H1 (cell line): ENCODE data around the gene CFAP97D1. TPM values are rescaled to one million over a fixed set of nuclear protein-coding genes. Genes with fewer than 3 reads are reported as not detected.

Experiments
- CTCF ChIA-PET: fragments of 300-600 bp; sonication (Branson Sonifier 250); formaldehyde crosslinking; loops from one replicate; lab custom pipeline; 2021; ENCODE audit not compliant: partially characterized antibody; lab: Charles Lee
- POLR2A ChIA-PET: fragments of 300-600 bp; sonication (Branson Sonifier 250); formaldehyde crosslinking; loops from one replicate; lab custom pipeline; 2021; ENCODE audit warnings: inconsistent platforms; ENCODE audit not compliant: partially characterized antibody; lab: Charles Lee
- DNase-seq, 2 experiments: peaks; one replicate each; pipeline versions ENCODE4 v3.0.0 to v3.0.0-alpha.2; 2010 to 2022; ENCODE audit warnings: low spot score in 2 of 2, low read depth in 1 of 2, mixed read lengths in 1 of 2
- FAIRE-seq: peaks from 2 replicates; lab custom pipeline; 2011; peaks lifted over from hg19 to GRCh38; lab: Jason Lieb, UNC
- H2AFZ ChIP-seq: 2 replicates; pipeline ENCODE4 v1.8.1; 2012; ENCODE audit warnings: low read length, inconsistent platforms
- H2AK5ac ChIP-seq: 2 replicates; pipeline ENCODE4 v1.6.1; 2013; ENCODE audit warnings: low read depth, low read length
- H2BK120ac ChIP-seq: replicated peaks from 2 replicates; pipeline ENCODE3; 2013; ENCODE audit warnings: low read depth, low read length, inconsistent platforms
- H2BK12ac ChIP-seq: 2 replicates; pipeline ENCODE4 v1.6.1; 2013; ENCODE audit warnings: low read depth, low read length
- H2BK15ac ChIP-seq: 2 replicates; pipeline ENCODE4 v1.6.1; 2013; ENCODE audit warnings: low read length
- H2BK20ac ChIP-seq: 2 replicates; pipeline ENCODE4 v1.6.1; 2013; ENCODE audit warnings: low read length
- H2BK5ac ChIP-seq: 2 replicates; pipeline ENCODE4 v1.6.1; 2013; ENCODE audit warnings: low read depth, low read length
- H3K14ac ChIP-seq: 2 replicates; pipeline ENCODE4 v1.6.1; 2013; ENCODE audit warnings: inconsistent platforms; ENCODE audit not compliant: insufficient read length
- H3K18ac ChIP-seq: 2 replicates; pipeline ENCODE4 v1.6.1; 2013; ENCODE audit warnings: low read length; ENCODE audit errors: extremely low read depth
- H3K23ac ChIP-seq: 2 replicates; pipeline ENCODE4 v1.6.1; 2013; ENCODE audit warnings: inconsistent platforms; ENCODE audit not compliant: insufficient read length
- H3K23me2 ChIP-seq: 2 replicates; pipeline ENCODE4 v1.6.1; 2013; ENCODE audit warnings: low read depth, low read length
- H3K27ac ChIP-seq: 2 replicates; pipeline ENCODE4 v1.6.1; 2011; ENCODE audit warnings: low read depth, low read length, inconsistent platforms
- H3K27me3 ChIP-seq, 4 experiments: replicated peaks in 1 of 4; 1 replicate in 1 of 4; 2 replicates in 3 of 4; pipeline versions ENCODE4 v1.6.1 to v1.8.1; 2011 to 2013; ENCODE audit warnings: low read length in 3 of 4, mild to moderate bottlenecking in 3 of 4, inconsistent platforms in 2 of 4, mixed read lengths in 2 of 4, moderate library complexity in 1 of 4; ENCODE audit not compliant: control insufficient read depth in 3 of 4, insufficient read depth in 3 of 4; ENCODE audit errors: extremely low read depth in 1 of 4
- H3K36me3 ChIP-seq, 4 experiments: 2 replicates each; pipeline versions ENCODE4 v1.6.1 to v1.8.1; 2011 to 2013; ENCODE audit warnings: mild to moderate bottlenecking in 4 of 4, low read length in 3 of 4, moderate library complexity in 2 of 4, control low read depth in 1 of 4, inconsistent platforms in 1 of 4; ENCODE audit not compliant: insufficient read depth in 4 of 4, control insufficient read depth in 2 of 4
- H3K4ac ChIP-seq: replicated peaks from 2 replicates; pipeline ENCODE3; 2013; ENCODE audit warnings: low read length, low read depth, mixed read lengths, inconsistent platforms; ENCODE audit not compliant: insufficient read length
- H3K4me1 ChIP-seq, 4 experiments: replicated peaks in 1 of 4; 1 replicate in 1 of 4; 2 replicates in 3 of 4; pipeline versions ENCODE4 v1.6.1 to v1.8.1; 2011 to 2013; ENCODE audit warnings: low read length in 3 of 4, inconsistent platforms in 2 of 4, mixed read lengths in 1 of 4; ENCODE audit not compliant: insufficient read depth in 4 of 4, control insufficient read depth in 3 of 4
- H3K4me2 ChIP-seq, 2 experiments: 2 replicates each; pipeline versions ENCODE4 v1.6.1 to v1.8.1; 2011 to 2013; ENCODE audit warnings: low read depth in 2 of 2, low read length in 2 of 2, control low read depth in 1 of 2, inconsistent platforms in 1 of 2, mild to moderate bottlenecking in 1 of 2; ENCODE audit not compliant: insufficient read depth in 1 of 2
- H3K4me3 ChIP-seq, 4 experiments: fragments of 200-600, 300-600 bp in 1 of 4; sonication (generic), shearing (Covaris generic), sonication (Bioruptor Twin) in 1 of 4; 2 replicates each; pipeline versions ENCODE4 v1.5.1 to v1.8.1; 2011 to 2016; ENCODE audit warnings: low read length in 4 of 4, low read depth in 3 of 4, control low read depth in 2 of 4, inconsistent platforms in 2 of 4, mild to moderate bottlenecking in 2 of 4, mixed read lengths in 1 of 4, moderate library complexity in 1 of 4; ENCODE audit not compliant: insufficient read depth in 2 of 4; ENCODE audit errors: extremely low read depth in 1 of 4
- H3K56ac ChIP-seq: replicated peaks from 2 replicates; pipeline ENCODE3; 2013; ENCODE audit warnings: low read depth, mild to moderate bottlenecking, mixed read lengths, low read length, inconsistent platforms; ENCODE audit not compliant: insufficient read length
- H3K79me1 ChIP-seq: 2 replicates; pipeline ENCODE4 v1.6.1; 2013; ENCODE audit warnings: low read depth, low read length, control low read depth
- H3K79me2 ChIP-seq, 2 experiments: 2 replicates each; pipeline versions ENCODE4 v1.6.1 to v1.8.1; 2012 to 2013; ENCODE audit warnings: low read length in 2 of 2, mild to moderate bottlenecking in 2 of 2, inconsistent platforms in 1 of 2; ENCODE audit not compliant: insufficient read depth in 2 of 2, control insufficient read depth in 1 of 2
- H3K9ac ChIP-seq, 4 experiments: replicated peaks in 1 of 4; 1 replicate in 1 of 4; 2 replicates in 3 of 4; pipeline versions ENCODE4 v1.6.1 to v1.8.1; 2011 to 2013; ENCODE audit warnings: low read depth in 3 of 4, low read length in 3 of 4, control low read depth in 2 of 4, mild to moderate bottlenecking in 2 of 4, moderate library complexity in 2 of 4, inconsistent platforms in 1 of 4; ENCODE audit errors: extremely low read depth in 1 of 4
- H3K9me3 ChIP-seq, 2 experiments: 2 replicates each; pipeline versions ENCODE4 v1.6.1 to v1.8.1; 2012 to 2013; ENCODE audit warnings: mild to moderate bottlenecking in 2 of 2, moderate library complexity in 2 of 2, control low read depth in 1 of 2, inconsistent platforms in 1 of 2, low read depth in 1 of 2, low read length in 1 of 2, mixed read lengths in 1 of 2; ENCODE audit not compliant: insufficient read depth in 2 of 2
- H4K20me1 ChIP-seq, 2 experiments: replicated peaks in 1 of 2; 2 replicates each; pipeline versions ENCODE3 to v1.8.1; 2011 to 2013; ENCODE audit warnings: inconsistent platforms in 2 of 2, low read length in 2 of 2, mild to moderate bottlenecking in 1 of 2; ENCODE audit not compliant: insufficient read depth in 2 of 2, control insufficient read depth in 1 of 2
- H4K5ac ChIP-seq: 2 replicates; pipeline ENCODE4 v1.6.1; 2013; ENCODE audit warnings: low read length, low read depth, mixed read lengths, inconsistent platforms; ENCODE audit not compliant: insufficient read length
- H4K8ac ChIP-seq: 2 replicates; pipeline ENCODE4 v1.8.0; 2013; ENCODE audit warnings: mild to moderate bottlenecking, moderate library complexity, low read length, inconsistent platforms; ENCODE audit not compliant: insufficient read depth; ENCODE audit errors: extremely low read depth
- H4K91ac ChIP-seq: replicated peaks from 2 replicates; pipeline ENCODE3; 2013; ENCODE audit warnings: low read length, mixed read lengths, inconsistent platforms; ENCODE audit not compliant: insufficient read length
- JUND ChIP-seq: IDR thresholded peaks from 2 replicates; pipeline ENCODE4 v1.6.1; 2011; ENCODE audit warnings: mild to moderate bottlenecking, improper control_type of control experiment, low read length
- WGBS, 2 experiments: shearing (Covaris generic) in 1 of 2; methylation state at CpG; one replicate each; pipeline versions ENCODE4 v1.1.6 to v1.1.7; 2013 to 2015; ENCODE audit warnings: low lambda C conversion rate in 2 of 2, mixed read lengths in 2 of 2, inconsistent platforms in 1 of 2, low coverage in 1 of 2, missing lambda C conversion rate in 1 of 2; ENCODE audit not compliant: insufficient replicate concordance in 2 of 2, insufficient coverage in 1 of 2, insufficient read length in 1 of 2; ENCODE audit errors: extremely low coverage in 1 of 2, missing lambda C conversion rate in 1 of 2; 5-methylcytosine and 5-hydroxymethylcytosine counted together
- polyA plus RNA-seq, 7 experiments: library from polyadenylated mRNA; depleted of rRNA in 3 of 7; stranded (reverse) in 5 of 7; unstranded in 2 of 7; fragments of >200 nt in 5 of 7; fragments of 200-250 nt in 2 of 7; gene quantifications; 1 replicate in 5 of 7; 2 replicates in 1 of 7; 4 replicates in 1 of 7; pipeline versions ENCODE4 v1.2.1 to v1.2.3, GENCODE V29; 2011 to 2013; ENCODE audit warnings: missing spikeins in 2 of 7, mixed read lengths in 2 of 7
- total RNA-seq: library from RNA; stranded (reverse); fragmentation: NEBNext Ultra II Directional; extraction: Animal tissue kit (Norgen Biotek cat#: 25700); gene quantifications from 2 replicates; pipeline ENCODE4 v1.2.1, GENCODE V29; 2021

Gene CFAP97D1
- total and polyA plus RNA-seq, 2 of the 8 experiments (the other 6 are each of a cell fraction or from before 2014, with no cell fraction given) = 0.02 to 0.07 TPM

GRCh38 chr17:43784068-43784467, 3.8 kb downstream of the CFAP97D1 start:
- Histone ChIP-seq H3K18ac (no peak overlapping the region), H2BK5ac (no peak overlapping the region), H2BK120ac (no peak overlapping the region), H3K14ac (no peak overlapping the region), H4K5ac (no peak overlapping the region), H3K23me2 (no peaks in the 10 kb centered on the region), H4K91ac (no peak overlapping the region), H3K27me3 (peaks cover 0 to 7% (median 6%) of the 10 kb centered on the region in 4 experiments; a peak in 6 of 7 replicates), H3K4me1 (peaks cover 0 to 6% (median 4%) of the 10 kb centered on the region in 4 experiments; a peak in 5 of 7 replicates), H4K20me1 (no peaks in the 10 kb centered on the region), H3K79me1 (no peaks in the 10 kb centered on the region), H2BK20ac (no peak overlapping the region), H2AFZ (no peak overlapping the region), H3K23ac (no peak overlapping the region), H3K27ac (no peak overlapping the region), H2BK15ac (no peak overlapping the region), H3K79me2 (no peaks in the 10 kb centered on the region), H2AK5ac (no peak overlapping the region), H3K4me2 (no peak overlapping the region), H3K4ac (no peak overlapping the region), H3K9me3 (no peaks in the 10 kb centered on the region), H3K9ac (no peak overlapping the region), H3K36me3 (no peaks in the 10 kb centered on the region), H3K4me3 (no peak overlapping the region), H3K56ac (no peak overlapping the region), H2BK12ac (no peak overlapping the region), H4K8ac (no peak overlapping the region)
- POLR2A ChIA-PET = no interaction called here
- no peak for TF ChIP-seq JUND
- CTCF ChIA-PET = interaction anchor here (1.8 kb wide), 1 partner anchor 94 kb away, joined by 4 read pairs; no protein-coding TSS in a partner anchor
- WGBS, 2 experiments = 90% methylated on average over 2 of the region's 2 CpGs; no CpG with 5 or more reads in 1 of the 2 experiments
- no peak for FAIRE-seq
- DNase-seq = no peak
